Kidney capillary endothelial cell (primary cell): ENCODE data around the gene ZFHX2.
"Not testable (repeated sequence)": the region's sequence is repeated elsewhere in the genome, so short reads cannot be mapped to it uniquely, and the experiment has no call there.

Experiments
- DNase-seq: peaks from one replicate; pipeline ENCODE4 v3.0.0-alpha.2; 2018; ENCODE audit warnings: low spot score

ZFHX2 gene

DNA sequence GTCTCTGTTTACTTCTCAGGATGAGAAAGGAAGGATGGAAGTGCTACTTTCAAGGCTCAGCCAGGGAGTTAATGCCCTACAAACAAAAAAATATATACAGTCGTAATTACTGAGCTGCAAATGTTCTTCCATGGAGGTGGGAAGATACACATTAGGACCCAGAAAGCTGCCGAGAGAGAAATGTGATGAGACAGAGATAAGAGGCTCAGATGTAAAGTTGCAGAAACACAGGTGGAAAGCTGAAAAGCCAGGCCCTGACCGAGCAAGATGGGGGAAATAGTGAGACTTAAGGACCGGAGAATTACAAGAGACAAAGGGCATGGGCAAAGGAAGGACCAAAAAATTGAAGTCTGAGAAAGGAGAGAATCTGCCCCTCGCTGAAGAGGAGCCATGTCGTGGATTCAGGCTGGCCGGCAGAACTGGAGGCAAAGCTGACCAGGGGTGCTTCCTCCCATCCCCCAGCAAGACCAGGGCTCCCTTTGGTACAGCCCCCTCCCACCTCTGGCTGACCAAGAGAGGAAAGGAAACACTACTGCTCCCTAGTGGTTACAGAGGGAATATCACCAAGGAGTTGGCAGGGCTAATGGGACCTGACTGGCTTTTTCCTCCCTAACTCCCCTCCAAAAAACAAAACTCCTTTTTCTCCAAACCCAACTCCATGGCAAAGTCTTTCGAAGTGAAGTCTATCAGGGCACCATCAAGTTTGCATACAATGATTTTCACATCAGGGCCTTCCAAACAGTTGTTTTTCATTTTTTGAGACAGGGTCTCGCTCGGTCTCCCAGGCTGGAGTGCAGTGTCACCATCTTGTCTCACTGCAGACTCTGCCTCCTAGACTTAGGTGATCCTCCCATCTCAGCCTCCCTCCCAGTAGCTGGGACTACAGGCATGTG is 12.1 kb downstream of the ZFHX2 start:
- DNase-seq = peak; percentile 30

DNA sequence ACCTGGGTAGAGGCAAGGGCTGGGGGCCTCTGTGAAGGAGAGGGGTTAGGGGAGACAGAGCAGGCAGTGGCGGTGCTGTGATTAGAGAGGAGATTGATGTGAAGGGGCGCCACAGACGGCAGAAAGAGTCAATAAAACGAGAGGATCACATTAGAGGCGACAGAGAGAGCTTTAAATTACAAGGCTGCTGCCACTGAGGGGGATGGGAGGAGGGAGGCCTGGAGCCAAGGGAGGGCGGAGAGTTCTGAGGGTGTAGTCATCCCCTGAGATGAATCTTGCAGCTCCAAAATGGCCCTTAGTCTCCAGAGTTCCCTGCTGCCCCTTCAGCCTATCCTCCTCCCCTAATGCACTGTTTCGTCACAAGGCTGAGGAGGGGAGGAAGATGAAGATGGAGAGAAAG is 12.8 kb downstream of the ZFHX2 start:
- DNase-seq = no peak

DNA sequence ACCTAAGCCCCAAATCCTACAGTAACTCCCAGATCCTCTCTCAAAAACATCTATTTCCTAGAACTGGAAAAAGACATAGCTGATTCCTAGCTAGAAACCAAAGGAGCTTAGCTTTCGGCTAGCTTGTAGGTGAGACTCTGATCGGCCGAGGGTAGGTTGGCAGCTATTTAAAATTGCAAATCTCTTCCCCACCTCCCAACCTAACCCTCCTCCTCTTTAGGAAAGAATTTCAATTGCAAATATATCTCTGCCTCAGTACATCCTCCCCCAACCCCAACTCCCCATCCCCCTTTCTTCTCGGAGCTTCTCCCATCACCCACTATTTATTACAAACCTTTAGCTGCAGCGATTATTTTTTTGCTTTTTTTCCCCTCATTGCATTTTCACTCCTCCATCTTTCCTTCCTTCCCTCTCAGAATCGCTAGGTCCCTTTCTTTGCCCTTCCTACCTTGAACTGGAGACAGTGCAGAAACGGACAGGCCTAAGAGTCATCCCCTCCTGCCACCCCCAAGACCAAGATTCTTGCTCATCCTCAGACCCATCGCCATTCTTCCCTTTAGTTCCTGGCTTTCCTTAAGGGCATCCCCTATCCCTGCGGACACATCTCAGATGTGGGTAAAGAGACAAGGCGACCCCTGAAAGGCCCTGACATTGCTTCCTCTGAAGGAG is 13.4 kb downstream of the ZFHX2 start:
- DNase-seq = no peak

DNA sequence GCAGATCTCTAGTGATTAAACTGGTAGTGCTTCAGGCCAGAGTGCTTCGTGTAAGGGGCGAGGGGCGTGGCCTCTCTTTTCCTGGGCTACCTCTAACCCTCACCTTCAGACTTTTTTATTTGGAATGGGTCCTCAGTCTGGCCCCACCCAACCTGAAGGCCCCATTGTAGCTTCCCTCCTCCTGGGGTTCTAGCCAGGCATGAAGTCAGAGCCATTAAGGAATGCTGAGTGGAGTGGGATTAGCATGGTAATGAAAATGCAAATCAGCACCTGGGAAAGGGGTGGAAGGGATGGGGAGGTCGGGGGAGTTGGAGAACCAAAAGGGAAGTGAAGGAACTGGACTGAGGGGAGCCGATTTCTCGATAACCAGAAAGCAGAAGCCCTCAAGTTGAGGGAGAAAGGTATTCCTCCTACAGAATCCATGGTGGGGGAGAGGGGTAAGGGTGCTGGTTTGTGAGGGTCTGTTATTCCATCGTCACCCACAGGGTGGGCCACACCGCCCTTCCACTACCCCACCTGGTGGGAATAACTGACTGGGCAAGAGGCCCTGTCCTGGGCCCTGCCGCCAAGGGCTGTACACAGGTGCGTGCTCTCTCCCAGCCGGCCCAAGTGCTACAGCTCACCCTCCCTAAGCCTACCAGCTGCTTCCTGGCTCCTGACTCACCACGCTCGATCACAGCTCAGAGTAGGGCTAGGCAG is 14.1 kb downstream of the ZFHX2 start:
- DNase-seq = no peak

DNA sequence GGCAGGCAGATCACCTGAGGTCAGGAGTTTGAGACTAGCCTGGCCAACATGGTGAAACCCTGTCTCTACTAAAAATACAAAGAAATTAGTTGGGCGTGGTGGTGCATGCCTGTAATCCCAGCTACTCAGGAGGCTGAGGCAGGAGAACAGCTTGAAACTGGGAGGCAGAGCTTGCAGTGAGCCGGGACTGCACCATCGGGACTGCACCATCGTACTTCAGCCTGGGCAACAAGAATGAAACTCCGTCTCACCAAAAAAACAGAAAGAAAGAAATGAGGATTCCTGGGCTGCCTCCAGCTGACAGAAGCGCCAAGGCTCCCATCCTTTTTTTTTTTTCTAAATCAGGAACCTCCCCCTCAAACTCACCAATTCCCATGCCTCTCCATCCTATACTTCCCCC is 14.7 kb downstream of the ZFHX2 start:
- not testable (repeated sequence) for DNase-seq

DNA sequence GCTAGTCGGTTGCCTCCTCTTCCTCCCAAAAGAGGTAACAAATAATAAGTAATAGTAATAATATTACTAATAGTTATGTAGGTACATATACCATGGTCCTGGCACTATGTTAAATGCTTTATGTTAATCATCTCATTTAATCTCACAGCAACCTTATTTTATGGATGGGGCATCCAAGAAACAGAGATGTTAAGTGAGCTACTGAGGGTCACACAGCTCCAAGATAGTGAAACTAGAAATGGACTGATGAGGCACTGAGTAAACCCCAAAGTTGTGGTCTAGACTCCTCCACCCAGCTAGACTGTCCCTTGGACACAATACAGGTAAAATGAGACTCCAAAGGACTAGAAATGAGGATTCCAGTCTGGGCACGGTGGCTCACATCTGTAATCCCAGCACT is 15.1 kb downstream of the ZFHX2 start:
- DNase-seq = no peak

DNA sequence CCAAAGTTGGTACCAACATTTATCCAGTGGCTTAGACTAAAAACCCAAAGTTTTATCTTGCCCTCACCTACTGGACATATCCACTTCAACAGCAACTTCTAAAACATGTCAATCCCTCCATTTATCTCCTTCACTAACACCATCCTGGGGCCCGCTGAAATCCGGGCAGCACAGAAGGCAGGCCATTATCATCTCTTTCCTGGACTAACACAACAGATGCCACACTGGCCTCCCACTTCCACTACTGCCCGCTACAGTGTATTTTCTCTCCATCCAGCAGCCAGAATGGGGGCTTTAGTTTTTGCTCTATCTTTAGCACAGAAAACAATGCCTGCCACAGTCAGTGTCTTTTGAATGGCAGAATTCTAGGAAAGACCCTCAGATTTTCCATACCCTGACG is 15.6 kb downstream of the ZFHX2 start:
- no peak for DNase-seq

DNA sequence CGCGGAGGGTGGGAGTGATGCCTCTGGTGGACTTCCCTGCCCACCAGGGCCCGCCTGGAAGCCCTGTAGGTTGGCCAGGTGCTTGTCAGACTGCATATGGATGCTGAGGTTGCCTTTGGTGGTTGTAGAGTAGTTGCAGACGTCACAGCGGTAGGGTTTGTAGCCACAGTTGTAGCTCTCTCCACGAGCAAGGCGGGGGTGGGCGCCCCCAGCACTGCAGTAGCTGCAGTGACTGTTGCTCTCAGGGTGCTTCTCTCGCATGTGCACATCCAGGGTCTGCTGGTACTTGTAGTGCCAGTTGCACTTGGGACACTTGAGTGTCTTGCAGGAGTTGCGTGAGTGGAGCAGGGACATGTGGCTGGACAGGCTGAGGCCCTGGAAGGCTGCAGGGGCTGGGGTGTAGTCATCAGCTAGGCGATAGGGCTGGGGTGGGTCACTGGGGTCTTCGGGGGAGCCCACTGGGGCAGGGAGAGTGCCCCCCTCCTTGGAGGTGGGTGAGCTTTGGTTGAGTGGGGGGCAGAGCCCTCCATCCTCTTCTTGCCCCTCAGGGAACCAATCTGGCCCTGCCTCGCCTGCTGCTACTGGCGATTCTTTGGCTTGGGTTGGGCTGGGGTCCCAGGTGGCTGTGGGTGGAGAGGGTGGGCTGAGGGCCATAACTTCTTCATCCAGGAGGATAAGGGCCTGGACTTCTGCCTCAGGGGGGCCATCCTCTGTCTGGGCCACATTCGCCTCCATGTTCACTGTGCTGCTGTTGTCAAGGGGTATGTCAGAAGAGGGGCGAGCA is 17.7 kb downstream of the ZFHX2 start:
- DNase-seq = no peak

DNA sequence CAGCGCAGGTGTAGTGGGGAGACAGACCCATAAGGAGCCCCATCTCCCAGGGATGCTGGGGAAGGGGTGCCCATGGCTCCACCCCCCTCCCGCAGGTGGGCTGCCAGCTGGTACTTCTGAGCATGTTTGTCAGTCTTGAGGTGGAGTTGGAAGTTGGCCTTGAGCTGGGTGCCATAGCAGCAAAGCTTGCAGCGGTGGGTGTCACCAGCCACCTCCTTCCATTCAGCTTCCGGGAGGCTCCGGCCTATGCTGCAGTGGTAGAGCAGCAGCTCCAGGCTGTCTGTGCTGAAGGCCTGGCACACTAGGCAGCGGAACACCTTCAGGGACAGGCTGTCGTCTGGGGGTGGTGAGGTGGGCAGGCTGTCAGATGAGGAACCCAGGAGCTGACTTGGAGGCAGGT is 18.9 kb downstream of the ZFHX2 start:
- DNase-seq = no peak

DNA sequence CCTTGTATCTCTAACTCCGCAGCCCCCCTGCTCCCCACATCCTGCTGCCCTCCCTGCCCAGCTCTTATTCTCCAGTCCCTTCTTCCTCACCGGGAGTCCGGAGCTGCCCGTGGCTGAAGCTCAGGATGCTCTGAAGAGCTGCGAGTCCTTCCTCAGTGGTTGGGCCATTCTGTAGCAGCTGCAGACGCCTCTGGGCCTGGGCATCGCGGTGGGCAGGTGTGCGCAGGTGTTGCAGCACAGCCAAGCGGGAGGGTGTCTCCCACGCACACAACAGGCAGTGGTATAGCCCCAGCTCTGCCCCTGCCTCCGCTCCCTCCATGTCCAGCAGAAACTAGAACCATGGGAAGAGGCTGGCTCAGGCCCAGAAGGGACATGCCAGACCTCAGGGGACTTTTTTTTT is 20.2 kb downstream of the ZFHX2 start:
- DNase-seq = no peak

DNA sequence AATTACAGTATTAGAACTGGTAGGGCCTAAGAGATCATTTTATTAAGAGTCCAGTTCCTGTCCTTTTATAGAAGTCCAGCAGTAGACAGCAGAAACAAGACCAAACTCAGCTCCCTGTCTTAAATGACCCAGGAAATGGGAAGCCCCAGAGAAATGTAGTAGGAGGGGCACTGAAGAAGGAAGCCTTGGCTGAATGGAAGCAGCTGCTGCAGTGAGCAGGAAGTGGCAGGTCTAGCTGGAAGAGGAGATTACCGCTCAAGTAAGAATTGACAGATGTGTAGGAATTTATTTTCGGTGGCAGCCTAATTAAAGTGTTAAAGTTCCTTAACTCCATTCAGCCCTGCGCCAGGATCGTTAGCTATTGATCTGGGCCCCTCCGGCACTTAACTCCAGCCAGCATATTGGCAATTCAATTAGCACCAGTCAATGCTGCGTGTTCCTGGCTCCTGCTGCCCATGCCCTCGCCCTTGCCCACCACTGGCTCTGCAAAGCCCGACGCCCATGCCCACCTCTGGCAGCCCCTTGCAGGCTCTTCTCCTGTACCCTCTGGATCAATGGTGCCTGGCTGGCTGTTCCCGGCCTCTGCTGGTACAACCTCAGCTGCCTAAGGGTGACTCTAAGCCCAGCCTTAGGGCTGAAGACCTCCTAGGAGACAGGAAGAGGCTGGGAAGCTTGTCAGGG is 21.1 kb downstream of the ZFHX2 start:
- no peak for DNase-seq

DNA sequence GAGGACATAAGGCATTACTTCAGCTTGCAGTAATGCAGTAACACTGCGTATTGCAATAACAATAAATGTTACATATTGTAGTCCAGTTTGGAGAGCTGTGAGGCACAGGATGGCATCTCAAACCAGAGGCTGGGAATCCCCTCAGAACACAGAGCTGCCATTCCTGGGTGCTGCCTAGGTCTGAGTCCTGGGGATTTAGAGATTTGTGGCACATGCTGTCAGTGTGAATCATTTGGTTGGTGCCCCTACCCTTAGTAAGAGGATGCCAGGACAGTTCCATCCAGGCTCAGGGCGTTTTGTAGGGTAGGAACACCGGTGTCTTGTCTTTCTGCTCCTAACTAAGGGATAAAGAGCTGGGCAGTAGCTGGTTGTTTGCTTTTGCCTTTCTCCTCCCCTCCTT is 22.5 kb downstream of the ZFHX2 start:
- no peak for DNase-seq

DNA sequence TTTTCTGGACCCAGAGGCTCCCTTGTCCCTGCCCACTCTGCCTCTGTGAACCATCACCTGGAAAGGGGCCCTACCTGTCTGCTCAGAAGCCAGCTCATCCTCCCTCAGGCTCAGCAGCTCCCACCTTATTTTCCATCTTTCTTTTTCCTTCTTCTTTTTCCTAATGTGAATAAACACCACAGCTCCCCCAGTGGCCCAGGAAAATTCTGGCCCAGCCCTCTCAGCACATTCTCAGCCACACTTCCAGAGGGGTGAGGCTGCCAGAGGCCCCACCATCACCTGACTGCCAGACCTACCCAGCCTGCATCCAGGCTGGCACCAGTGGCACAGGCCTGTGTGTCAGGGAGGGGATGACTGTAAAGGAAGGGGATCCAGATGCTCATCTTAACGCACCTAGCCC is 23.0 kb downstream of the ZFHX2 start:
- no peak for DNase-seq

DNA sequence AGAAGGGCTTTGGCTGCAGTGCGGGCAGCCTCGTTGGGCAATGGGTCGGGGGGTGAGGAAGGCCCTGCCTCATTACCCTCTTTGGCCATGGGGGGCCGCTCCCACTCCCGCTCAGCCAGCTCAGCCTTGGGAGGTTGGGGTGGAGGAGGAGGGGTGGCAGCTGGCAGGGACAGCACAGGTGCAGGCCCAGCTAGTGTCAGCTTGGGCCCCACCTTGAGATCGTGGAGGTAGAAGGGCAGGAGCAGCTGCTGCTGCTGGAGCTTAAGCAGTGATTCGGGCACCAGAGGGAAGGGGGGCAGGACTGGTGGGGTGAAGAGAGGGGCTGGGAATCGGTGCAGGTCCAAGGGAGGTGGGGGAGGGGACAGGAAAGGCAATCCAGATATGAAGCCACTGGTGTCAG is 26.0 kb downstream of the ZFHX2 start:
- DNase-seq = no peak

DNA sequence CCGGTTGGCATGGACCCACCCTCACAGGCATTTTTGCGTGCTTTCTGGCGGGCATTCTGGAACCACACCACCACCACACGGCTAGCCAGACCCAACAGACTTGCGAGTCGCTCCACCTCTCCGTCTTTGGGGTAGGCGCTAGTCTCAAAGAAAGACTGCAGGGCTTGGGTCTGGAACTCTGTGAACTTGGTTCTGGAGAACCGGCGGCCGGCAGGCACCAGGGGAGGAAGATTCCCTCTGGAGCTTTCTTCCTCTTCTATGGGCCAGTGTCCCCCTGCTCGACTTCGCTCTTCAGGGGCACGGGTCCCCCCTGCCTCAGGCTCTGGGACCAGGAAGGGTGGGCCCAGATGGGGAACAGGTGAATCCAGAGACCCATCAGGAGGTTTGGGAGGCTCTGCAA is 26.6 kb downstream of the ZFHX2 start:
- no peak for DNase-seq

DNA sequence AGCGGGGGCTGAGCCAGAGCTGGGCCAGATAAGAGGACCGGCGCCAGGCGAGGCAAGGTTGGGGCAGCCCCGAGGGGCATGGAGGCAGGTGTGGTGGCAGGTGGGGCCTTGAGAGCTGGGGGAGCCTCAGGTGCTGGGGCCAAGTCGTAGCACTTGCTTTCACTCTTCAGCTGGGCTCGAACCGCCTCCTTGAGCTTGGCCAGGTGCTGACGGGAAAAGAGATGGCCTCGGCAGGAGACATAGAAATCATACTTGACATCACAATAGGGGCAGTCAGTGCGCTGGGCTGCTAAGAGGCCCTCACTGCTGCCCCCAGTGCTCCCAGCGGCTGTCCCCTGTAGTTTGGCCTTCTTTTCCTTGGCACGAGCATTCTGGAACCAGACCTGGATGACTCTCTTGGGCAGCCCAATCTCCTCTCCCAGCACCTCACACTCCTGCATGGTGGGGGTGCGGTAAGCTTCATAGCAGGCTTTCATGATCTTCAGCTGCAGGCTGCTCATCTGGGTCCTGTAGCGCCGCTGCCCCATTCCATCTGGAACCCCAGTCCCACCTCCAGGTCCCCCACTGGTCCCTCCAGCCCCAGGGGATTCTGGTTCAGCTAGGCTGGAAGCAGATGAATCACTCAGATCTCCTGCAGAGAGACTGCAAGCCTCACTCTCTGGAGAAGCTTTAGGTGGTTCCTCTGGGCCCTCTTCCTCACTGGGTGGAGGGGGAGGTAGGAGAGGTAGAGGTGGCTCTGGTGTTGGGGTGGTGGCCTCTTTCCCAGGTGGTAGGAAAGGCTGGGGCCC is 28.1 kb downstream of the ZFHX2 start:
- no peak for DNase-seq

DNA sequence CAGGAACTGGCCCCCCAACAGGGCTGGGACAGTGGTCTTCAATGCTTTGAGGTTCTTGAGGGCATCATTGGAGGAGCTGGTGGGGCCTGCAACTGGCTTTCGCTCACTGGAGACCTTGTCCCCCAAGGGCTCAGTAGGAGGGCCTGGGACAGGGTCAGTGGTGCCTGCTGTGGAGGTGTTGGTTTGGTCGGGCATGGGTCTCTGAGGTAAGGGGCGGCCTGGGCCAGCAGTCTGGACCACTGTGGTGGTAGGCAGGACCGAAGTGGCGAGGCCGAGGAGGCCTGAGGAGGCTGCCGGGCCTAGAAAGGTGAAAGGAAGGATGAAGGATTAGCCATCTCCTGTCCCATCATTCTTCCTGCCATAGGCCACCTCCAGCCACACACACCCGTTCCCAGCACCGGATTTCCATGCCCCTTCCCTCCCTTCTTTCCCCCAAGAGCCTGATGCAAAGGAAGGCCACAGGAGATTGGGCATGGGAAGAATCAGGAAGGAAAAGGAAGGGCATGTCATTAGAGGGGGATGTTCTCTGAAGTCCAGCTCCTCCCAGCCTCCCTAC is 28.8 kb downstream of the ZFHX2 start:
- no peak for DNase-seq

DNA sequence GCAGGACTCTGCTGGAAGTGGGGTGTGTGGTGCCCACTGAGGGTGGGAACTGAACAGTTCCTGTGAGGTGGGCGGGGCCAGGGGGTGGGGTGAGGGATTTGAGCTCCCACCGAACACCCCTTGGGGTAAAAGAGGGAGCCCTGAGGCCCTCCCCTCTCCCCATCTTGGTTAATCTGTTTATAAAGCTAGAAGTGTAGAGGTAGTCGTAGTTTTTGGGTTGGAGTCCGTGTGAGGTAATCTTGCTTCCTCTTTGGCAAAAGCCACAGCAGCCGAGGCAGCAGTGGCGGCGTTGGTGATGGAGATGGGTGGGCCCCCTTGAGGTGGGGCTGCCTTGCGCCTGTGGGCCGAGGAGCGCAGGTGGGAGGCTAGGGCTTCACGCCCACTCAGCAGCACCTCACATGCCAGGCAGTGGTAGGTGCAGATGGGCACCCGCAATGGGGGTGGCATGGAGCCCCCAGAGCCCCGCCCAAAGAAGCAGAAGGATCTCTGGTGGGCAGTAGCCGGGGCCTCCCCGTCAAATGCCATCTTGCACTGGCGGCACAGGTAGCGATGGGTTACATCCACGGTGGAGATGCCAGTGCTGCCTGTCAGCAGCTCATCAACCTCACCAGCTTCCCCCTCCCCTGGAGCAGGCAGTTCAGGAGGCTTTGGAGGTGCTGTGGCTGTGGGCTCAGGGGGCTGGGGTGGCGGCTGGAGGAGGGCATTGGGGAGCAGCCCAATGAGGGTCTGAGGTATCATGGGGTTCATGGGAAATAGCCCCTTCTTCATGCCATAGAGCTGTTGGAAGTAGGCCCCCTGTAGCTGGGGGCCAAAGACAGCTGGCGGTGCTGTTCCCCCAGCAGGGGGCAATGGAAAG is 29.6 kb downstream of the ZFHX2 start:
- DNase-seq = no peak

DNA sequence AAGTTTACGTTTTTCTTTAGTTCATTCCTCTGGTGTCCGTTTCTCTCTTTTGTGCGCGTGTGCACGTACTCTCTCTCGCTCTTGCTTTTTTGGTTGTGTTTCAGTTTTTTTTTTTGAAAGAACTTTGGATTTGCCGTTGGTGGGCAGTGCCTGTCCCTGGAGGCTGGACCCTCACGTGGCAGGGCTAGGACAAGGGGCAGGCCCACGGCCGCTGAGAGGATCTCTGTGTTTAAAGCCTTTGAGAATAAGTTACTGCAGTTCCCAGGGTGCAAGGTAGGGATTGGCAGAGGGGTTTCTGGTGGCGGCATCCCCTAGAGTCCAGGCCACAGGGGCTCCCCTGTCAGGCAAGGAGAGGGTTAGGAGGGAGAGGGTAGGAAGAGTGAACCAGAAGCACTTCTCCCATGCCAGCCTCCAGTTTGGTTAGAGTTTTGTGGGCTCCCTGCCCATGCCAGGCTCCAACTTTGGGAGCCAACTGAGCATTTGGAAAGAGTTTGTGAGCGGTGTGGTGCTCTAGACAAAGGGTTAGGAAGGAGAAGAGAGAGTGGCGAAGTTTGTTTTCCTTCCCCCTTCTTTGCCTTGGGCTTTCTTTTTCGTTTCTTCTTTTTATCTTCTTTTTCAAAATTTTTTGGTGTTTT is 30.5 kb downstream of the ZFHX2 start:
- DNase-seq = no peak
